ENCODE data around the gene ELP4.

ELP4 gene

DNA sequence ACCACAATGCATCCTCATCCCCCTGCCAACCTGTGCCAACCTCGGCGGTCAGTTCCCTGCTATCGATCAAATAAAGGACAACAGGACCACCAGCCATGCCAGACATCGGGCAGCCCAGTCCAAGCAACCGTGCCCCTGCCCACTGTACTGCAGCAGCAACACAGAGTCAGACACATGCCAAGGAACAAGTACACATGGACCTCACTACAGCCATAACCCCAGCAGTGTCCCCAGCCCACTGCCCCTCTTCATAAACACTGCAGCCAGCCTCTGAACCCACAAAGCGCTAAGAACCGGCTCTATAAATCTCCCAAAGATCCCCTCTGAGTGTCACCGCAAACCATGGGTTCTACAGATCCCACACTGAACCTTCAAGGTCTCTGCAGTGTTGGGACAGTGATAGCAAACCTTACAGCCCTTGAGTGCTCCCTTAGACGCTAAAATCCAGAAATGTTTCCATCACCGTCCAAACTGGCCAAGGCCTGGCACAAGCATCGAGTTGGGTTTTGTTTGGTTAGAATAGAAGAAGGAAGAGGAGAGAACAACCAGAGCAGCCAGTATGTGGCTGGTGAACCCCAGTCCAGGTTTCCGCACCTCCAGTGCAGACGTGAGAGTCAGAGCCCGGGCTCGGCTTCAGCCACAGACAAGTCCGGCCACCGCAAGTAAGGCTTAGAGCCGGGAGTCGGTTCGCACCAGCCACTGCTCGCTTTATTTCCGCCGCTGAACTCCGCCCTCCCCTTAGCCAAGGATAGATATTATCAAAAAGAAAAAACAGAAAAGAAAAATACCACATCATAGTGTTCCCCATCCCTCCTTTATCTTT lies 293.6 kb downstream of the ELP4 start:
- DNase-seq = no peak

DNA sequence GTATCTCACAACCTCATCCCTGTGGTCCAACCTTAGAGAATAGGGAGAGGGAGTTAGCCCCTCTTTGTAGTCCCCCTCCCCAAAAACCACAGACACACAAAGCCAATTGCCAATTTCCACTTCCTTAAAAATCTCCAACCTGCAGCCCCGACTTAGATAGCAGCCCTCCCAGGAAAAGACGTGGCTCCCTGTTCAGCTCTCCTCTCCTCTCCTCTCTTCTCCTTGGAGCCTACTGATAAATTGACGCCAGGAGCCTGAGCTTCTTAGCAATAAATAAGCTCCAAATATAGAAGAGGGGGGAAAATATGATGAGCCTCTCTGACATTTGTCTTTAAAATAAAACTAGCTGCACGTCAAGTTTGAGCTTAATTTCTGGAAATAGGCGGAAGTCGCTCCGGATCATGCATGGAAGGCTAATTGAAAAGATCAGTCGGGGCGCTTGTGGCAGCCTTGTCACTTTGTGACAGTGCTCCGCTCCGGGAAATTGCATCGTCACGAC lies 294.3 kb downstream of the ELP4 start:
- no peak for DNase-seq

DNA sequence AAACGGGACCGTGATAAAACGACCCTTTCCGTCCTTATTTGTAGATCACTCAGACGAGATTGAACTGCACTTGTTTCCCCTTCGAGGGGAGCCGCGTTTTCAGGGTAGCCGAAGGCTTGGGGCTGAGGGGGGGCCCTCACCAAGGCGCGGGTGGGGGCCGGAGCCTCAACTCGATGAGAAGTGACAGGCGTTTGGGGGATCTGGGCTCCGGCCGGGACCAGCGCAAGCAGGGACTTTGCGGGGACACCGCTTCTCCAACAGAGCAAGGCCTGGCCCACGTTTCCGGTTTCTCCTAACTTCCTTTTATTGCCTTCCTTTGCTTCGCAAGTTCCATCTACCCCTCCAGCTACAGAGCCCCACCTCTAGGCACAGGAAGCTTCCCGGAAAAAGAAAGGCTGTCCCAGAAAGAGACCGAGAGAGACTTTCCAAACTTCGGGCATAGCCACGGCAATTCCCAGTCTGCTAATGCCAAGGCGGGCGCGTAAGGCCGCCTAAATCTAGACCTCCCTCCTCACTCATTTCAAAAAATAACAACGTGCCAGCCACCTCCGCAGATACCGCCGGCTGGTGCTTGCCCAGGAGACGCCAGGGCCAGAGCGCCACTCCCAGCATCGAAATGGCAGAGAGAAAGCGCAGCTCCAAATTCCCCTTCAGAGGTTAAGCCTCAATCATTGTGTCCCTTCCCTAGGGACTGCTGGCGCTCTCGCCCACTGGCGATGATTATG lies 294.9 kb downstream of the ELP4 start:
- no peak for DNase-seq

DNA sequence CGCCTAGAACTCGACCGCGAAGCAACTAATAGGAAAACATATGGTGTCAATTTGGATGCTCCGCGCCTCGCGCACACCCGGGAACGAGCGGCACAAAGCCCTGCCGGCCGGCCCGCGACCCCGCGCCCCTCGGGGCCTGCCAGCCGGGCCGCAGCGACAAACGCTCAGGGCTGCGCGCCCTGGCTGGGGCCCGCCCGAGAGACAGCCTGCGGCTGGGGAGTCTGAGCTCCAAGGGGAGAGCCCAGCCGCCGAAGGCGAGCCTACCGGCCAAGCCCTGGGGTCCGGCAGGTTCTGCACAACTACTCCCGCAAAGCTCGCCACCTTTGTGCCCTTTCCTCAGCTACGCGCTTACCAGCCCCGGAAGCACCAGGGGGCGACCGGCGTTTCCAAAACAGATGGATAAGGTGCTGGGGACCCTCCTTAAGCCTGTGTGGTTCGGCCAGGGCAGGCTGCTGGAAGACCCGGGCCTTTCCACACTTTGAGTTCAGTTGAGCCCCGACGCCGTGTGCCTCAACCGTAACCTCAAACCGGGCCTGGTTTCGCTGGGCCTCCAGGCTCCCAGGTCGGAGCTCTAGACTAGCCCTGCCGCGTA lies 295.6 kb downstream of the ELP4 start:
- no peak for DNase-seq

DNA sequence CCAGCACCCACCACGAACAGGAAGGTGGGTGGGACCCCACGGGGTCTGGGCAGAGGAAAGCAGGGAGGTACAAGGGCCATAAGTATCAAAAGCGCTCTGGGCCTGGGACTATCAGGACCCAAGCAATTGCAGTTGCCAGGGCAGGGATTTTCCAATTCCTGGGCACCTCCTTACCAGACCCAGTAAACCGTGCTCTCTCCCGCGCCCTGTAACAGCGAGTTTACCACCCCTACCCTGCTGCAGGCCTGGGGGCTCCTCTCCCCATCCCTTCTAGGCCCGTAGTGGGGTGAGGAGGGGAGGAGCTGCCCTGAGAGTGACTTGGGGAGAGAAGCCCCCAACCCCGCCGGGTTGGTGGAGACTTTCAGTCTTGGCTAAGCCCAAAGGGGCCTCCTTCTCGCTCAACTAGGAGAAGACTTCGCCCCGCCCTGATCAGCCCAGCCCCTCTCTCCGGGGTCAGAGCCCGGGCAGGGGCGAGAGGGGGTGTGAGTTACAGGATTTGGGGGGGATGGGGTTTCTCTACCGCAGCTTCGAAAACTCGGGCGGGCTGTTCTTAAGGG lies 296.1 kb downstream of the ELP4 start:
- DNase-seq = no peak

DNA sequence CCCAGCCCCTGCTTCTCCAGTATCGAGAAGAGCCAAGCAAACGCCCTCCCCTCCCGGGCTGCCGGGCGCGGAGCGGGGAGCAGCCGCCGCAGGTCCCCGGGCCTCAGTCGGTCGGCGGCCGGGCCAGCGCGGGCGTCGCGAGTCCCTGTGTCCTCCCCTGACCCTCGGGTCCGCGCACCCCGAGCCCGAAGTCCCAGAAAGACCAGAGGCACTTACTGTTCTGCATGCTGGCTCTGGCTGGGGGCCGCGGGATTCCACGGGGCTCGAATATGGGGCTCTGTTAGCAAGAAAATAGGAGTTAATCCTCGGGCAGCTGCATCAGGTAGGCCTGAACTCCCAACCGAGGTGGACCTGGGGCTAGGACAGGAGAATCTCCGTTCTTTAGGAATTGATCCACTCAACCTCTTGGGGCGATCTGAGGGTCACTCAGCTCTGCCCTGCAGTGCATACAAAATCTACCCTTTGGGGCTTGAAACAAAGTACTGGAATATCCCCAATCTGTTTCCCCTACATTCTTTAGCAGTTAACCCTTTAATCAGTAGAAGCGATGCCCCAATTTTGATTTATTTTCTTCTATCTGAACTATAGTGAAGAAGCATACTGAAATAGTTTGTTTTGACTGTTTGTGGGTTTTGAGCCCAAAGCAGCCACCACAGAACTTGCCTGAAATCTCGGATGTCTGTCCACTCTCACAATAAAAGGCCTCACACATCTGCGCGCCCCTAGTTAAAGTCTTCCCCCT lies 296.8 kb downstream of the ELP4 start:
- no peak for DNase-seq

DNA sequence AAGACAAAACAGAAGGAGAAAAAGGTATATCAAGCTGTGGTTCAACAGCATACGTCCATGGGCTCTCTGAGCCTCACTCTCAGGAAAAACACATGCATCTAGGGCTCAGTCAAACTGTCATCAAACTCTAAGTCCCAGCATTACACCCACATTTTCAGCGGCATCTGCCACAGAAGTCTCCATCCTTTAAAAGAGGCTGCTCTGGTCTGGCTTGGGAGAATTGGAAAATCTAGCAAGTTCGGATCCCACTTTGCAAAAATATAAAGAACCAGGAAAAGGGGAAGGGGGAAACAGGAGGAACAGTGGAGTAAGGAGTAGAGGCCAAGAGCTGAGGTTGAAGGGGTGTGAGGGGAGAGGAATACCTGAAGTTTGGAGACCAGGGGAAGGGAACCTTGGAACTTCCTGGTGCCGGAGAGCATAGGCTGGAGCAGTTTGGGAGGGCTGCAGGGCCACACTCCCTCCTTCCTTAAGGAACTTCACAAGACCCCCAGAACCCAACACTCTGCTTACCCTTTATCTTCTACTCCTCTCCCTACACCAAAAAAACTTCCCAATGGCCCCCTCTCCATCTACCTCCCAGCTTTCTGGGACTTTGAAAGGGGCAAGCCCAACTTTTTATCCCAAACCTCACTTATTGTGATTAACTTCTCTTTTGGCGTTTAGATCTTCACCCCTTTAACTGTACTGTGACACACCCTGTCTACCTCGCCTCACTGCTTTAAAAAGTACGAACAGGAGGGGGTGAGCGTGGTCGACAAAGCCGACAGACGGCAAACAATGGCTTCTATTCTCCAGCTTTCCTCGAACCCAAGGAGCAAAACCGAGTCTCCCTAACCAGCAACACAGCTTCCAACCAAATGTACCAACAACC lies 297.6 kb downstream of the ELP4 start:
- no peak for DNase-seq

DNA sequence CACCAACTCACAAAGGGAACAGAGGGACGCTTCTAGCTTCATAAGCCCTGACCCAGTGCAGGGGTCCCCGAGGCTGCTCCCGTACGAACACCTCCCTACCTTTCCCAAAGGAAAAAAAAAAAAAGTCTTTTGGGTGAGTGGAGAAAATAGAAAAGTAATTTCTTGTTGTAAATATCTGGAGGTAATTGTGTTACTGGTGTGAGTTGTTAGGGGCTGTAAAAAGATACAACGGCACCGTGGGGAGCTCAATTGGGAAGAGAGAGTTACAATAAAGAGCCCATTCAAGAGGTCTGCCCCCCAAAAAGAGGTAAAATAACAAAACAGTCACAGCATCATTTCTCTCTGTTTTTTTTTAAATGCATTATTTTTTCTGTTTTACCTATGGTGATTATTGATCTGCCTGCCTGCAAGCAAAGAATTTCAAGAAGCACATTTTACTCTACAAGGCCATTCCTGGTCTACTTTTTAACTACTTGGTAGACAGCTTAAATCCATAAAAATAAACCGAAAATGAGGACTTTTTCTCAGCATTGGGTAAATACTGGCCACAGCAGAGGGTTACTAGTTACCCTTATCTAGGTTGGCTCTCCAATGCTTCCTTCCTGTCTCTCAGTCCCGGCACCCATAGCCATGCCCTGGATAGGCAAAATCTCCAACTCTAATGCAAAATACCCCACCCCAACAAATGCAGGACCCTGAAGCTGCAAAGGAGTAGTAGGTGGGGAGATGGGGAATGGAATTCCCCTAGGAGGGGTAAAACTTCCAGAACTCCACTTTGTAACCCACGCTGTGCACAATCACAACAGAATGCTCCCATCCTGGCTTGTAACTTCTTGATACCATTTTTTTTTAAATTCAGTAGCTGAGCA lies 298.5 kb downstream of the ELP4 start:
- no peak for DNase-seq

DNA sequence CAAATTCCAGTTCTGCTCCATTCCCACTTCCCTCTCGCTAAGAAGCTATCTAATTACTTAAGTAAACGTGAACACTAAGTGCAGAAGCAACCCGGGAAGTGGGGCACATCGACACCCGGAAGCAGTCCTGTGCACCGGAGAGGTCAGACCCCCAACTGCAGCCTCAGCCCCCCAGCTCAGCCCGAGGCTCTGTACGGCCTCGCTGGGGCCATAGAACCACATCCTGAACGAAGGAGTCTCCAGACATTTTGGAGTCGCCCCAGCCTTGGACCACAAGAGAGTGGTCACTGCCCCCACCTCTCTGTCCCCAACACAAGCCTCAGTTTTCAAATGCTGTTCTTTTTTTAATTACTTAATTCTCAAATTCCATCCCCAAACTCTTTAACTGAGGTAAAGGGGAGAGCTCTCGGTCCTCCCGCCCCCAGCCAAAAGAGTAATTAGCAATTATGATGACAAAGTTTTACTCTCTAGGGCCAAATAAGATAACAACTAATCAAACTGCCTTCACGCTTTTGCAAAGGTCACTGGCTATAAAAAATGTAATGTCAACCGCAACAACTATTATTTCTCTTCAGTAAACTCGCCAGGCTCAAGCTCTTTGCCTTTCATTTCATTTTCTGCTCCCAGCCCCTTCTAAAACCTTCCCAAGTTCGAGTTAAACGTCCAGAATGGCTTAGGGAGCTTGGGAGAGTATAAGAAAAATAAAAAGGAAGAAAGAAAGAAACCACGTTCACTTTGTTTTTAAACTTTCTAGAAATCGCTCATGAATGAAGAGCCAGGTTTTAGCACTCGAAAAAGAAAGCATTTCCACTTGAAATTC lies 299.4 kb downstream of the ELP4 start:
- no peak for DNase-seq

DNA sequence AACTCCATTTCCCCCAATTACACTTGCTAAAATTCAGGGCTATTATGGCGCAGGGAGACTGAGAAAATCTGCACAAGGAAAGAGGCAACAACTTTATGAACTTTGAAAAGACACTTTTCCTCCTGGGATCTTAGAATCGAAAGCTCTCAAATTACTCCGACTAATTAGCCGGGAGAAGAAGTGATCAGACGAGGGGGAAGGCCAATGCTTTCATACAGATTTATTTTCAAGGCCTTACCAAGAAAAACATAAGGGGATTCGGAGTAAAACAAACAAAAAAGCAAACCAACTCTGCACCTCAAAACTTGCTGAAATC lies 299.9 kb downstream of the ELP4 start:
- DNase-seq = no peak

DNA sequence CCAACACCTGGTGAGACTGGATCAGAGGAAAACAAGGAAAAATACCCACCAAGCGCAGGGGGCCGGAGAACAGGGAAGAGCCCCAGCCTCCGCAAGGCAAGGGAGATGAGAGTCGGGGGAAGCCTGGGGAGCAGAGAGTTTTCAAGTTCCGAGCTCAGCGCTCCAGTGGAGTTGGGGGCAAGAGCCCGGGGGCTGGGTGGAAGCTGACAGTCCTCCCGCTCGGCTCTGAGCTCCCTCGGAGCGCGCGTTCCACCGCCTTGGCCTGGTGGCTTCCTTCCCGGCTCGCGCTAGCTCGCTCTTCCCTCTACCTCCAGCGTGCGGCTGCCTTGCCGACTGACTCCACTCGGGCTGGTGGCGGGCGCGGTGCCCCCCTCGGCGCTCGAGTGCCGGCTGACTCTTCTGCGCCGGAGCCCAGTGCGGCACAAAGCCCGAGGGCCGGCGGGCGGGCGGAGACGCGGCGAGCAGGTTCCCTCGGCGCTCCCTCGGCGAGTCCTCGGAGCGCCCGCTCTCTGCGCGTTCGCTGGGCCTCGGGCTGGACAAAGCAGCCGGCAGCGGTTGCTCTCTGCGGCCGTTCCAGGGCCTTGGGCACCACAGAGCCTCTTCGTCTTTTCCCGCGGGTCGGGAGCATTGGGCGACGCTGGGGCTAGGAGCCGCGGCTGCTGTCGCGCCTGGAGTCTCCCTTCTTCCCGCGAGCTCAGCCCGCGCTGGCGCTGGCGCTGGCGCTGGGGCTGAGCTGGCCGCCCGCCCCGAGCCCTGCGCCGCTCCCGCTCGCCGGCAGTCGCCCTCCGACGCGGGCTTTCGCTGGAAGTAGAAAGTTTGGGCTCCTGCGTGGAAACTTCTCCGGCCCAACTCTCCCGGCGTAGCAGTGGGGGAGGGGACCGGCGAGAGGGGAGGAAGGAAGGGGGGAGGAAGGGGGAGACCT lies 300.6 kb downstream of the ELP4 start:
- no peak for DNase-seq

DNA sequence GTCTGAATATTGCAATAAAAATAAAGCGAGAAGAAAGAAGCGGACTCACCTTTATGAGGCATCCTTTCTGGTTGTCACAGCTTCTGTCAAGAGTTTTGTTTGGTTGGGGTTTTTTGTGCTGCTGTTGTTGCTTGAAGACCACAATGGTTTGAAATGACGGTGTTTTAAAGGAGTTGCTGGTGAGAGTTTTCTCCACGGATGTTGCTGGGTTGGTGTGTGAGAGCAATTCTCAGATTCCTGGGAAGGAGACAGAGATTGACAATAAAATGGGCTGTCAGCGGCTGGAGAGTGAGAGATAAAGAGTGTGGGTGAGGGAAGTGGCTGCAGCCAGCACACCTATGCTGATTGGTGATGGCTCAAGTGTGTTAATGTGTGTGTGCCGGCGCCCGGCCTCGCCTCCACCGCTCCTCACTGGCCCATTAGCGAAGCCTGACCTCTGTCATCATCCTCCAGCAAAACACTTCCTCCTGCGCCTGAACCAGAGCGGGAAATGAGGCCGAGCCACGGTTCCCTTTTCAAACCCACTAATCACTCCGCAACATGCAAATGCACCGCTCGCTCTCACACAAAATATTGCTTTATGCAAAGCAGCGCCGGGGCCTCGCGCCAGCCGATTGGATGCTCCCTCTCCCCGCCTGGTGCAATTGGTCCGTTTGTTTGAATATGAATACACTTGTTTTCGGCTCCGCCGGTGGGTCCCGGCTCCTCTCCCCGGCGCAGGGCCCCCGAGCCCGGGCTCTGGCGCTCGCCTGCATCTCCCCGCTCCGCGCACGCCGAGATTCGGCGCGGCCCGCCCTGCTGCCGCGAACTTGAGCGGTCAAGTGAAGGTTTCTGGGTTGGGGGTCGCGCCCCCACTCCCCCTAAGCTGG lies 301.4 kb downstream of the ELP4 start, which contains the start of gene PAX6:
Gene PAX6 (minus strand): TSS at position 544 of the 869 bp plus-strand sequence. CDS start 4,911 bp downstream, outside the sequence.
- DNase-seq = peak; percentile 61

DNA sequence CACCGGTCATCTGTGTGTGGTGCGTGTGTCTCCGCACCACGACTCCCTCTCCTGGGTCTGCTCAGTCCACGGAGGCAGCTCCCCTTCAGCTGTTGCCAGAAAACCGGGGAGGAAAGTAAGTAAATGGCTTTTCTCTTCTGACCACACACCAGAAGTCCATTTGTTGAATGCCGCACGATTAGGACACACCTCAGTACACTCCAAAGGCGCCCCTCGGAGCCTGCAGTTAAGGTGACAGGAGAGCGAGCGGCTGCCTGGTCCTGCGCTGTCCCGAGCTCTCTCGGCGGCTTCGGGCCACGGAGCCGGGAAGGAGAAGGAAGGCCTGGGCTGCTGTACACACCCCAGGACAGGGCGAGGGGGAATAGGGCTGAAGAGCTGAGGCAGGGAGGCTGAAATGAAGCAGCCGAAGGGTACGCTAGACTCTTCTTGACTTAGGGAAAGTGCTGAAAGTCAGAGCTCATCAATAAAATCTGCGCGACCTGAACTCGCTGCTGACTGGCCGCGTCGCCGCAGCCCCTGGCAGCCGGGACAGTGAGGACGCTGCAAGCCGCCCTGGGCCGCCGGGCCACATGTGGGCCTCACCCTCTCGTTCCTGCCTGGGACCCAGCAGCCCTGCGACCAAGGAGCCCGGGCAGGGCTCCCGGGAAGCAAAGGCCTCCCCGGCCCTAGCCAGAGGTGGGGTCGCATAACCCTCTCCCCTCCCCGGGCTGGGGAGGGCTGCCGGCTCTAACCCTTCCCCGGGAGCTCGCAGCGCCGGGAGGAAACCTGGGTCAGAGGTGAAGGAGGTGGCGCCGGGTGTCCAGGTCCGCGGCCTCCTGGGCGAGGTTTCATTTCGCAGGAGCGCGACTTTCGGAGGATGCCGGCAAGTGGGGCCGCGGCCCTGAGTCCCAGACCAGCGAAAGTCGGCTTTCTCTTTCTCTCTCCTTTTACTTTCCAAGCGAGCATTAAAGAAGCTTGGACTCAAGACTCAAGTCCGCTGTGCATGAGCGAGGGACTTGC lies 303.1 kb downstream of the ELP4 start:
- DNase-seq = no peak

DNA sequence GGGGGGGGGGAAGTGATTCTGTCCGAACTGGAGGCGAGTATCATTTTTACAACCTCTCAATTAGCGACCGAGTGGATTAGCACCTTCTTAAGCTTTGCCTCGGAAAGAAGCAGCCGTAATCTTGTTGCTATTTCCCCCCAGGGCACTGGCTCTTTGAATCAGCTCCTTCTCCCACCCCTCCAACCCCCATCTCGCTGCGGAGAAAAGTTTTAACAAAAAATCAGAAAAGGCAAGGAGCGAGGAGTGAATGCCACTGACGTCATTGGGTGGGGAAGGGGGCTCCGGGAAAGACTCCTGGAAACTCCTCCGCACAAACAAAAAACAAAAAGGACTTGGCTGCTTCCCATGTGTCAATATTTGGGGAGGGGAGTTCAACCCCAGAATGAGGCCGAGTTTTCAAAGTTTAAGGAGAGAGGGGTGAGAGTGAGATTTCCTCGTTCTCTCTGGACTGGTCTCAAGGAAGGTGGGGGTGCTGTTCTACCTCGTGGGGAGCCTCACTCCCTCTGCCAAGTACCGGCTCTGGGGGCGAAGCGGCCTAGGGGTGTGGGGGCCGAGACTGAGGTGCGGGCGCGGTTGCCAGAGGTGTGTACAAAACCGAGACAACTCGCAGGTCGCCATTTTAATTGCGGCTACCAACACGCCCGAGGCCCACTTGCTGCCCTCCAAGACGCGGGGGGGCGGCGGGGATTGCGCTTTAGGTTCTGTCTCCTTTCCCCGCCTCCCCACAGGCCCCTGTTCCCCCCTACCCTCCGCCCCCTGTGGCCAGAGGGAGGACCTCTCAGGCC lies 304.0 kb downstream of the ELP4 start:
- DNase-seq = no peak

DNA sequence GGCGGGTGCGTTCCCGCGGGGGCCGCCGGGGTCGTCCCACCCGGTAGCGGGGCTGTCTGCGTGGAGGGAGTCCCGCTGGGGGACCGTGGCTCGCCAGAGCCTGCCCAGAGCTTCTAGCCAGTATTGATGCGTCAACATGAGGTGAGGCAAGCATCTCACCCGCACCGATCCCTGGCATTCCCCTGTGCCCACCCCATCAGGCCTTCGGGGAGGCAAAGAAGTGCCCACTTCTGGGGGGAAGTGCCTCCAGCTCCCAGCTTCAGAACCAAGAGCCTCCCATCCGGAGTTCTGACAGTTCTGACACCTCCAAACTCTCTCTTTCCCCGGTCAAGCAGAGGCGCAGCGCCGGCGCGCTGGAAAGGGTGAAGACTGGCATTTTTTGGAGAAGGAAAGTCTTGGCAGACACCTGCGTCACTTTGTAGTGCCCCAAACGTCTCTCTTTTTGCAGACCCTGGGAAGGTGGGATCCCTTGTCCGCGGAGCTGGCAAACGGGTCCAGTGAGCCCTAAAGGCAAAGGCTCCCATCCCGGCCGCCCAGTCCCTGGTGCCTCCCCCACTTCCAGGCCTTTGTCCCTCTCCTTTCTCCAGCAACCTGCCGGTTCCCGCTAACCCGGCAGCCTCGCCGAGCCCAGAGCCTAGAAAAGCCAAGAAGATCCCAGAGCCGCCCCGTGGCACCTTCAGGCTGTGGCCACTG lies 304.8 kb downstream of the ELP4 start:
- no peak for DNase-seq
